NCI-H446 (cell line): ENCODE results near the gene BTBD9.

ENCODE experiments used
- DNase-seq, 2 experiments: peaks; one replicate each; lab custom pipeline; 2025; lab: John Stamatoyannopoulos, UW

Gene BTBD9

GRCh38 chr6:38174806-38175495 is 464.8 kb downstream of the BTBD9 start:
- DNase-seq = no peak

- DNase-seq = no peak
These were observed 465.4 kb downstream of the BTBD9 start for GRCh38 chr6:38174315-38174714.

- DNase-seq = no peak
These were observed 465.8 kb downstream of the BTBD9 start for GRCh38 chr6:38173909-38174308.

- no peak for DNase-seq
These were observed 466.9 kb downstream of the BTBD9 start for GRCh38 chr6:38172739-38173410.

- no peak for DNase-seq
These were observed 467.6 kb downstream of the BTBD9 start for GRCh38 chr6:38171997-38172738.

GRCh38 chr6:38170666-38171355 is 468.9 kb downstream of the BTBD9 start:
- DNase-seq = no peak

- no peak for DNase-seq
These were observed 469.7 kb downstream of the BTBD9 start for GRCh38 chr6:38169977-38170526.

GRCh38 chr6:38169221-38169976 is 470.3 kb downstream of the BTBD9 start:
- DNase-seq = no peak

GRCh38 chr6:38168699-38169098 is 471.0 kb downstream of the BTBD9 start:
- no peak for DNase-seq

GRCh38 chr6:38168126-38168525 is 471.6 kb downstream of the BTBD9 start:
- DNase-seq = no peak

GRCh38 chr6:38167598-38167997 is 472.1 kb downstream of the BTBD9 start:
- no peak for DNase-seq

- no peak for DNase-seq
These were observed 473.1 kb downstream of the BTBD9 start for GRCh38 chr6:38166411-38167240.

GRCh38 chr6:38164671-38165108 is 475.0 kb downstream of the BTBD9 start:
- DNase-seq = no peak

GRCh38 chr6:38164131-38164481 is 475.6 kb downstream of the BTBD9 start:
- no peak for DNase-seq

GRCh38 chr6:38163186-38164130 is 476.3 kb downstream of the BTBD9 start:
- no peak for DNase-seq

GRCh38 chr6:38162493-38163185 is 477.1 kb downstream of the BTBD9 start:
- no peak for DNase-seq

- no peak for DNase-seq
These were observed 477.8 kb downstream of the BTBD9 start for GRCh38 chr6:38161754-38162492.

- DNase-seq = no peak
These were observed 478.4 kb downstream of the BTBD9 start for GRCh38 chr6:38161331-38161730.
